IMR-90 (cell line): ENCODE results near the gene OR1D5. TPM values are rescaled to one million over a fixed set of nuclear protein-coding genes. Genes with fewer than 3 reads are reported as not detected.

Source experiments
- ATAC-seq: fragments of 200-7000 bp; cut with Tn5 transposase; 2 replicates; pipeline ENCODE4 v1.9.1; 2020; ENCODE audit warnings: low read depth, mild to moderate bottlenecking, moderate library complexity
- BruUV-seq: library from RNA; stranded (reverse); fragments of 400-500 nt; replicated peaks from 2 replicates; lab custom pipeline; 2021; lab: Mats Ljungman, UMichigan
- CTCF ChIA-PET: fragments of 300-600 bp; formaldehyde crosslinking; extraction: SDS; loops from one replicate; lab custom pipeline; 2021; ENCODE audit warnings: antibody characterized with exemption; lab: Yijun Ruan, JAX
- POLR2A ChIA-PET: fragments of 300-600 bp; sonication (Branson Sonifier 250); formaldehyde crosslinking; loops from one replicate; lab custom pipeline; 2022; ENCODE audit warnings: antibody characterized with exemption; ENCODE audit not compliant: unreplicated experiment; lab: Charles Lee
- DNase-seq: peaks from one replicate; pipeline ENCODE4 v3.0.0; 2013
- H2AFZ ChIP-seq: replicated peaks from 2 replicates; pipeline ENCODE3; 2013; ENCODE audit warnings: low read length, mild to moderate bottlenecking; ENCODE audit not compliant: poor library complexity
- H2AK5ac ChIP-seq: 2 replicates; pipeline ENCODE4 v1.6.1; 2013; ENCODE audit warnings: low read depth, low read length, inconsistent platforms
- H2AK9ac ChIP-seq: replicated peaks from 2 replicates; pipeline ENCODE3; 2013; ENCODE audit warnings: mild to moderate bottlenecking, low read depth, low read length, moderate library complexity; ENCODE audit not compliant: poor library complexity
- H2BK120ac ChIP-seq: 2 replicates; pipeline ENCODE4 v1.6.1; 2013; ENCODE audit warnings: low read depth, low read length, inconsistent platforms
- H2BK15ac ChIP-seq: 3 replicates; pipeline ENCODE4 v1.6.1; 2013; ENCODE audit warnings: low read depth, low read length, inconsistent platforms
- H2BK20ac ChIP-seq: 2 replicates; pipeline ENCODE4 v1.6.1; 2013; ENCODE audit warnings: low read depth, mild to moderate bottlenecking, inconsistent platforms, low read length, moderate library complexity
- H2BK5ac ChIP-seq: 2 replicates; pipeline ENCODE4 v1.6.1; 2013; ENCODE audit warnings: mild to moderate bottlenecking, low read depth, low read length, inconsistent platforms; ENCODE audit not compliant: poor library complexity, severe bottlenecking
- H3K14ac ChIP-seq: replicated peaks from 2 replicates; pipeline ENCODE4 v1.6.1; 2013; ENCODE audit warnings: low read depth, low read length, inconsistent platforms
- H3K18ac ChIP-seq: 2 replicates; pipeline ENCODE4 v1.6.1; 2013; ENCODE audit warnings: low read depth, low read length, control low read depth
- H3K23ac ChIP-seq: 2 replicates; pipeline ENCODE4 v1.6.1; 2013; ENCODE audit warnings: low read depth, low read length, inconsistent platforms
- H3K27ac ChIP-seq: 2 replicates; pipeline ENCODE4 v1.5.1; 2013; ENCODE audit warnings: mild to moderate bottlenecking, control low read depth, low read length; ENCODE audit not compliant: insufficient read depth
- H3K27me3 ChIP-seq: 2 replicates; pipeline ENCODE4 v1.6.1; 2013; ENCODE audit warnings: low read length; ENCODE audit not compliant: control insufficient read depth, insufficient read depth
- H3K36me3 ChIP-seq: 2 replicates; pipeline ENCODE4 v1.6.1; 2013; ENCODE audit warnings: low read length, mixed read lengths; ENCODE audit not compliant: control insufficient read depth, insufficient read depth
- H3K4ac ChIP-seq: 2 replicates; pipeline ENCODE4 v1.6.1; 2013; ENCODE audit warnings: low read depth, low read length, inconsistent platforms
- H3K4me1 ChIP-seq: 2 replicates; pipeline ENCODE4 v1.6.1; 2013; ENCODE audit warnings: low read length, mixed read lengths; ENCODE audit not compliant: control insufficient read depth, insufficient read depth
- H3K4me2 ChIP-seq: 2 replicates; pipeline ENCODE4 v1.6.1; 2013; ENCODE audit warnings: low read depth, mild to moderate bottlenecking, control low read depth, low read length, moderate library complexity
- H3K4me3 ChIP-seq: 2 replicates; pipeline ENCODE4 v1.5.1; 2013; ENCODE audit warnings: low read depth, mild to moderate bottlenecking, control low read depth, low read length, moderate library complexity; ENCODE audit not compliant: insufficient read depth
- H3K56ac ChIP-seq: 2 replicates; pipeline ENCODE4 v1.6.1; 2013; ENCODE audit warnings: low read length, inconsistent platforms; ENCODE audit not compliant: insufficient read depth; ENCODE audit errors: extremely low read depth
- H3K79me1 ChIP-seq, 2 experiments: 2 replicates each; pipeline ENCODE4 v1.6.1; 2013; ENCODE audit warnings: low read length in 2 of 2, inconsistent platforms in 1 of 2, low read depth in 1 of 2
- H3K9ac ChIP-seq: 2 replicates; pipeline ENCODE4 v1.6.1; 2013; ENCODE audit warnings: low read depth, low read length, control low read depth
- H3K9me1 ChIP-seq: 2 replicates; pipeline ENCODE4 v1.6.1; 2013; ENCODE audit warnings: low read length, inconsistent platforms; ENCODE audit not compliant: insufficient read depth
- H3K9me3 ChIP-seq: 2 replicates; pipeline ENCODE4 v1.6.1; 2013; ENCODE audit warnings: low read length; ENCODE audit not compliant: control insufficient read depth, insufficient read depth
- H4K20me1 ChIP-seq: 2 replicates; pipeline ENCODE4 v1.6.1; 2013; ENCODE audit warnings: low read length, inconsistent platforms; ENCODE audit not compliant: insufficient read depth
- H4K5ac ChIP-seq: 2 replicates; pipeline ENCODE4 v1.6.1; 2013; ENCODE audit warnings: mild to moderate bottlenecking, low read depth, low read length, control low read depth
- H4K8ac ChIP-seq, 2 experiments: 2 replicates each; pipeline ENCODE4 v1.6.1; 2013; ENCODE audit warnings: low read depth in 2 of 2, low read length in 2 of 2, control low read depth in 1 of 2, inconsistent platforms in 1 of 2
- H4K91ac ChIP-seq: 2 replicates; pipeline ENCODE4 v1.6.1; 2013; ENCODE audit warnings: low read depth, low read length, inconsistent platforms; ENCODE audit not compliant: insufficient read depth
- BHLHE40 ChIP-seq: fragments of 150-350 bp; IDR thresholded peaks from 2 replicates; pipeline ENCODE4 v1.6.1; 2016; ENCODE audit warnings: mild to moderate bottlenecking, low read depth, low read length
- POLR2A ChIP-seq: IDR thresholded peaks from 2 replicates; pipeline ENCODE4 v1.6.1; 2012; ENCODE audit warnings: mild to moderate bottlenecking, low read depth, low read length
- RAD21 ChIP-seq: IDR thresholded peaks from 2 replicates; pipeline ENCODE4 v1.6.1; 2012; ENCODE audit warnings: low read length, improper control_type of control experiment
- SMC3 ChIP-seq: fragments of 150-350 bp; IDR thresholded peaks from 2 replicates; pipeline ENCODE4 v1.6.1; 2016; ENCODE audit warnings: low read depth, mild to moderate bottlenecking, antibody characterized with exemption, low read length, moderate library complexity
- WGBS, 2 experiments: methylation state at CpG; one replicate each; pipeline versions ENCODE4 v1.1.5 to v1.1.7; 2013; ENCODE audit warnings: missing lambda C conversion rate in 2 of 2; ENCODE audit not compliant: insufficient read length in 1 of 2; ENCODE audit errors: extremely low coverage in 2 of 2; 5-methylcytosine and 5-hydroxymethylcytosine counted together
- dilution Hi-C: fragments of 300-500 bp; cut with HindIII; formaldehyde crosslinking; loops from one replicate; pipeline ENCODE4 v1.14.3; 2018; ENCODE audit warnings: low sequenced_read_pairs; ENCODE audit not compliant: unreplicated experiment
- in situ Hi-C: fragments of 300-500 bp; cut with MboI; formaldehyde crosslinking; loops from 3 replicates; pipeline ENCODE4 v1.14.3; 2019; ENCODE audit warnings: low sequenced_read_pairs, inconsistent platforms, mixed read lengths
- intact Hi-C: fragments of 100-400 bp; cut with micrococcal nuclease; formaldehyde crosslinking; loops from 2 replicates; pipeline ENCODE4 v1.10.0; 2022
- polyA plus RNA-seq, 3 experiments: library from polyadenylated mRNA; depleted of rRNA; stranded (reverse); fragments of >200 nt; gene quantifications; 2 replicates each; pipeline ENCODE4 v1.2.3, GENCODE V29; 2012; ENCODE audit warnings: low replicate concordance in 1 of 3
- total RNA-seq: library from RNA; depleted of rRNA; stranded (reverse); fragments of >200 nt; gene quantifications from 2 replicates; pipeline ENCODE4 v1.2.3, GENCODE V29; 2012
- TF ChIP-seq, protein P1 (sequence below): fragments of 150-350 bp; IDR thresholded peaks from 2 replicates; pipeline ENCODE4 v1.6.1; 2017; ENCODE audit warnings: mild to moderate bottlenecking, antibody characterized with exemption, low read length, low read depth
- TF ChIP-seq, protein P2 (sequence below): conservative IDR thresholded peaks from 2 replicates; pipeline ENCODE4 v1.5.1; 2012; ENCODE audit warnings: mild to moderate bottlenecking, low read depth, low read length, improper control_type of control experiment

Gene OR1D5
- total and polyA plus RNA-seq, 2 of the 4 experiments (the other 2 are of a cell fraction) = not detected

DNA sequence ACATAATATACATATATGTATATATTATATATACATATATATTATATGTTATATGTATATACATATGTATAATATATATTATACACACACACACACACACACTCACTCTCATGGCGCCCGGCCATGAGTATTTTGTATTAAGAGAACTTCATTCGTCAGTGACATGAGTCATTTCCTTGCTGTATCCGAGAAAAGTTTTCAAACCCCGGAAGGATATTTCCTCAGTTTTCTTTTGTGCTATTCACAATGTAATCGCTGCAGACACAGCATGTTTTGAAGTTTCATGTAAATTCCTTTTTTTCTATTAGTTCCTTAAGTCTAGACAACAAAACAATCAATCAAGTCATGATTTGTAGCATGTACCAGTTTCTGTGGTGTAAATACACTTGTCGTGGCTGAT, 33.3 kb downstream of the OR1D5 start:
- Histone ChIP-seq H3K56ac (no peak overlapping the region), H3K14ac (peak overlapping the region; percentile 94), H2AK5ac (peak overlapping the region; percentile 59; the same call in 1 of the 2 replicates), H3K4me3 (no peak overlapping the region), H3K4me2 (no peak overlapping the region; the same call in 1 of the 2 replicates), H2BK120ac (peak overlapping the region; percentile 97), H3K9me3 (no peaks in the 10 kb centered on the region), H3K4ac (peak overlapping the region; percentile 92), H3K9ac (no peak overlapping the region), H3K27ac (no peak overlapping the region), H3K18ac (peak overlapping the region; percentile 71; the same call in 1 of the 2 replicates), H2BK20ac (peak overlapping the region; percentile 96), H2AFZ (peak overlapping the region; percentile 62), H4K5ac (peak overlapping the region; percentile 87), H4K8ac (peak overlapping the region; percentile 74 to 99), H3K79me1 (peaks cover 0 to 4% of the 10 kb centered on the region in 2 experiments; a peak in 1 of 4 replicates), H3K27me3 (no peaks in the 10 kb centered on the region), H3K23ac (no peak overlapping the region), H2BK15ac (peak overlapping the region; percentile 95; the same call in 2 of the 3 replicates), H4K91ac (peak overlapping the region; percentile 70; the same call in 1 of the 2 replicates), H2BK5ac (peak overlapping the region; percentile 83), H3K36me3 (no peaks in the 10 kb centered on the region), H4K20me1 (no peaks in the 10 kb centered on the region), H3K9me1 (peaks cover 4% of the 10 kb centered on the region), H3K4me1 (peaks cover 2% of the 10 kb centered on the region; the same call in 1 of the 2 replicates), H2AK9ac (no peak overlapping the region)
- no TSS peak for BruUV-seq
- TF ChIP-seq POLR2A = no peak
- no peak for TF ChIP-seq RAD21
- no peak for TF ChIP-seq BHLHE40
- TF ChIP-seq, protein P1, sequence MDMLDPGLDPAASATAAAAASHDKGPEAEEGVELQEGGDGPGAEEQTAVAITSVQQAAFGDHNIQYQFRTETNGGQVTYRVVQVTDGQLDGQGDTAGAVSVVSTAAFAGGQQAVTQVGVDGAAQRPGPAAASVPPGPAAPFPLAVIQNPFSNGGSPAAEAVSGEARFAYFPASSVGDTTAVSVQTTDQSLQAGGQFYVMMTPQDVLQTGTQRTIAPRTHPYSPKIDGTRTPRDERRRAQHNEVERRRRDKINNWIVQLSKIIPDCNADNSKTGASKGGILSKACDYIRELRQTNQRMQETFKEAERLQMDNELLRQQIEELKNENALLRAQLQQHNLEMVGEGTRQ = no peak
- no peak for TF ChIP-seq SMC3
- TF ChIP-seq, protein P2, sequence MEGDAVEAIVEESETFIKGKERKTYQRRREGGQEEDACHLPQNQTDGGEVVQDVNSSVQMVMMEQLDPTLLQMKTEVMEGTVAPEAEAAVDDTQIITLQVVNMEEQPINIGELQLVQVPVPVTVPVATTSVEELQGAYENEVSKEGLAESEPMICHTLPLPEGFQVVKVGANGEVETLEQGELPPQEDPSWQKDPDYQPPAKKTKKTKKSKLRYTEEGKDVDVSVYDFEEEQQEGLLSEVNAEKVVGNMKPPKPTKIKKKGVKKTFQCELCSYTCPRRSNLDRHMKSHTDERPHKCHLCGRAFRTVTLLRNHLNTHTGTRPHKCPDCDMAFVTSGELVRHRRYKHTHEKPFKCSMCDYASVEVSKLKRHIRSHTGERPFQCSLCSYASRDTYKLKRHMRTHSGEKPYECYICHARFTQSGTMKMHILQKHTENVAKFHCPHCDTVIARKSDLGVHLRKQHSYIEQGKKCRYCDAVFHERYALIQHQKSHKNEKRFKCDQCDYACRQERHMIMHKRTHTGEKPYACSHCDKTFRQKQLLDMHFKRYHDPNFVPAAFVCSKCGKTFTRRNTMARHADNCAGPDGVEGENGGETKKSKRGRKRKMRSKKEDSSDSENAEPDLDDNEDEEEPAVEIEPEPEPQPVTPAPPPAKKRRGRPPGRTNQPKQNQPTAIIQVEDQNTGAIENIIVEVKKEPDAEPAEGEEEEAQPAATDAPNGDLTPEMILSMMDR = no peak
- ATAC-seq (peak; percentile 60), DNase-seq (peak; percentile 89)
- POLR2A ChIA-PET = no interaction called here
- CTCF ChIA-PET = no interaction called here
- WGBS, 2 experiments = 0% methylated on average over 1 of the region's 7 CpGs; no CpG with 5 or more reads in 1 of the 2 experiments
- dilution Hi-C loops (no loop called here), intact Hi-C loops (no loop called here), in situ Hi-C loops (loop anchor here (25.0 kb wide), 1 partner anchor 782 kb away; the partner anchor contains the start of gene ITGAE)
